ENCODE measurements around the gene OTUD1.

DNA sequence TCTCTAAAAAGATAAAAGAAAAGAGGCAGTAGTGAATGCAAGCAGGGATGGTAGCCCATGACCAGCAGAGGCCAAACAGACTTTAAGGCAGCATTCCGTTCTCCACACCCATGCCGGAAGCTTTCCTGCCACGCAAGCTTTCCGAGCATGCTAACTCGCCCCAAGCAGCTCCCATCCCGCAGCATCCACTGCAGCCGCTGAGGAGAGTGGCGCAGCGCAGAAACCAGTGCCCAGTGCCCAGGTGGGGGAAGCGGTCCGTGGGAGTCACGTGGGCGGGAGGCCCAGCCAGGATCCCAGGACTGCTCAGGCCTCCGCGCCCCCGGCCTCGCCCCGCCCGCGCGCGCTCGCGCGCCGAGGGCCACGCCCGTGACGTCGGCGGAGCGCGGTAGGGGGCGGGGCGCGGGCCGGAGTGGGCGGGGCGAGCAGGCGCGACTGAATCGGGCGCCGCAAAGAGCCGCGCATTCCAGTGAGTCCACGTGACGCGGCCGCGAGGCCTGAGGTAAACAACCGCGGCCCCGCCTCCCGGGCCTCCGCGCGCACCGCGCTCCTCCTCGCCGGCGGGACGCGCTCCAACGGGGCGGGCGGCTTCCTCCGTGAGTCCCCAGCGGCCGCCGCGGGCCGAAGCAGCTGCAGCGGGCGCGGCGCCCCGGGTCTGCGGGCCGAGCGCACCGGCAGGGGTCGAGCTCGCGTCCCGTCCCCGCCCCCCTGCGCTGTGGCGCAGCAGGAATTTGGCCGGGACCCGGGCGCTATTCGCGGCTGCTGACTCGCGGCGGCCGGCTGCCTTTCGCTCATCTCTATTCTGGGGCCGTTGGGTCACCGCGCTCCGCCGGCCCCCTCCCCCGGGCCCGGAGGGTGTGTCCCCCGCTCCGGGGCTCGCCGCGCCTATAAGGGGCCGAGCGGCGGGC lies at the start of gene OTUD1:
- TF ChIP-seq, protein P1, sequence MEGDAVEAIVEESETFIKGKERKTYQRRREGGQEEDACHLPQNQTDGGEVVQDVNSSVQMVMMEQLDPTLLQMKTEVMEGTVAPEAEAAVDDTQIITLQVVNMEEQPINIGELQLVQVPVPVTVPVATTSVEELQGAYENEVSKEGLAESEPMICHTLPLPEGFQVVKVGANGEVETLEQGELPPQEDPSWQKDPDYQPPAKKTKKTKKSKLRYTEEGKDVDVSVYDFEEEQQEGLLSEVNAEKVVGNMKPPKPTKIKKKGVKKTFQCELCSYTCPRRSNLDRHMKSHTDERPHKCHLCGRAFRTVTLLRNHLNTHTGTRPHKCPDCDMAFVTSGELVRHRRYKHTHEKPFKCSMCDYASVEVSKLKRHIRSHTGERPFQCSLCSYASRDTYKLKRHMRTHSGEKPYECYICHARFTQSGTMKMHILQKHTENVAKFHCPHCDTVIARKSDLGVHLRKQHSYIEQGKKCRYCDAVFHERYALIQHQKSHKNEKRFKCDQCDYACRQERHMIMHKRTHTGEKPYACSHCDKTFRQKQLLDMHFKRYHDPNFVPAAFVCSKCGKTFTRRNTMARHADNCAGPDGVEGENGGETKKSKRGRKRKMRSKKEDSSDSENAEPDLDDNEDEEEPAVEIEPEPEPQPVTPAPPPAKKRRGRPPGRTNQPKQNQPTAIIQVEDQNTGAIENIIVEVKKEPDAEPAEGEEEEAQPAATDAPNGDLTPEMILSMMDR (IDR thresholded peaks at IDR 0.05) = peak in 2 of 5 experiments; percentile 40 to 51
- TF ChIP-seq POLR2AphosphoS5 (IDR thresholded peaks at IDR 0.05) (peak; percentile 49 to 79 (median 72)), POLR2A (IDR thresholded peaks at IDR 0.05) (peak; percentile 62)

Data from transverse colon (tissue), 4 donors.